PC-3 (cell line): Measurements from ENCODE around the gene AMFR.

Experiments
- CTCF ChIP-seq: fragments of 300-600 bp; sonication (generic); conservative IDR thresholded peaks from 2 replicates; pipeline ENCODE4 v1.5.1; 2017; ENCODE audit warnings: antibody characterized with exemption, low read depth, mild to moderate bottlenecking, low read length
- EZH2 ChIP-seq: fragments of 300-600 bp; sonication (generic); IDR thresholded peaks from one replicate; pipeline ENCODE4 v1.6.1; 2017; ENCODE audit warnings: antibody characterized with exemption, mild to moderate bottlenecking, low read length; ENCODE audit not compliant: unreplicated experiment
- EZH2phosphoT487 ChIP-seq: fragments of 300-600 bp; sonication (generic); IDR thresholded peaks from 2 replicates; pipeline ENCODE4 v1.6.1; 2018; ENCODE audit warnings: mild to moderate bottlenecking, antibody characterized with exemption, low read length, borderline replicate concordance

DNA sequence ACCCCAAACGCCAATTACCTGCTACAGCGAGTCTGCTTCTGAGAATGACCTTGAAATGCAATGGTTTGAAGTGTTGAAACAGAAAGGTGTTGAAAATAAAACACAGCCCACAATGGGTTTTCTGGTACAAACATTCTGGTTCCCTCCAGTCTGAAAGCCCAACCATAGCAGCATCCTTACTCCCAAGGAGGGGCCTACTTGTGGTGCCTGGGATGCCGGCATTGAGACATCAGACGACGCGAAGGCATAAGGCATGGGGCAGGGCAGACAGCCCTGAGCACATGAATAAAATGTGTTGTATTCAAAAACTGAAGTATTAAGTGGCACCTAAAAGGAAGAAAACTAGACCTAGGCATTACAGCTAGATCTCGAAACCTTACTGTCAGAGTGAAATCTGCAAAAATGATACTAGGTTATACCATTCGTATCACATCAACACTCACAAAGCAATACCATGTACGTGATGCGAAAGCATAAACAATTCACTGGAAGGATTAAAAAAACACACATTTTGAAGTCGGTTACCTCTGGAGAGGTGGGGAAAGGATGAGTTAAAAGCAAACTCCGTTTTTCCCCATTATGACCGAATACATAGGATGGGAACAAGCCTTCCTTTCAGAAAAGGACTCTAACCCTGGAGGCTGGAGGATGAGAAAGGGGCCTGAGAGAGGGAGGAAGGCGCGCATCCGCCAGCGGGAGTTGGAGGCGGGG is 25.1 kb upstream of the AMFR start:
- TF ChIP-seq CTCF (no peak), EZH2 (no peak), EZH2phosphoT487 (no peak)
